Measurements from ENCODE around the gene KCP.

- TF ChIP-seq CTCF (IDR thresholded peaks at IDR 0.05) (no peak), EP300 (IDR thresholded peaks at IDR 0.05) (no peak)
These were observed 77.2 kb downstream of the KCP start for GRCh38 chr7:128833148-128833945.

Measured in ovary (tissue), 3 donors.